HUES64 (cell line): Measurements from ENCODE around the gene PDGFA.
A peak's percentile ranks its signal among the peaks of the same experiment; 100 is the strongest.

ENCODE experiments used
- H3K27ac ChIP-seq: 2 replicates; pipeline ENCODE4 v1.7.0; 2013; ENCODE audit warnings: low read depth, low read length, inconsistent platforms
- H3K27me3 ChIP-seq: 2 replicates; pipeline ENCODE4 v1.6.1; 2013; ENCODE audit warnings: mild to moderate bottlenecking, low read length; ENCODE audit not compliant: insufficient read depth
- H3K36me3 ChIP-seq: 2 replicates; pipeline ENCODE4 v1.6.1; 2013; ENCODE audit warnings: mild to moderate bottlenecking, low read length; ENCODE audit not compliant: insufficient read depth
- H3K4me1 ChIP-seq: 2 replicates; pipeline ENCODE4 v1.6.1; 2013; ENCODE audit warnings: mild to moderate bottlenecking, low read length, moderate library complexity; ENCODE audit not compliant: insufficient read depth
- H3K4me3 ChIP-seq: 2 replicates; pipeline ENCODE4 v1.5.1; 2013; ENCODE audit warnings: mild to moderate bottlenecking, low read length, moderate library complexity
- H3K9ac ChIP-seq: 2 replicates; pipeline ENCODE4 v1.6.1; 2013; ENCODE audit warnings: mild to moderate bottlenecking, low read depth, low read length
- H3K9me3 ChIP-seq: 2 replicates; pipeline ENCODE4 v1.6.1; 2013; ENCODE audit warnings: low read depth, low read length; ENCODE audit not compliant: insufficient read depth
- WGBS: fragments of 150-250, 120-280 bp; methylation state at CpG from one replicate; pipeline ENCODE4 v1.1.7; 2013; ENCODE audit warnings: missing lambda C conversion rate; 5-methylcytosine and 5-hydroxymethylcytosine counted together

PDGFA gene

DNA sequence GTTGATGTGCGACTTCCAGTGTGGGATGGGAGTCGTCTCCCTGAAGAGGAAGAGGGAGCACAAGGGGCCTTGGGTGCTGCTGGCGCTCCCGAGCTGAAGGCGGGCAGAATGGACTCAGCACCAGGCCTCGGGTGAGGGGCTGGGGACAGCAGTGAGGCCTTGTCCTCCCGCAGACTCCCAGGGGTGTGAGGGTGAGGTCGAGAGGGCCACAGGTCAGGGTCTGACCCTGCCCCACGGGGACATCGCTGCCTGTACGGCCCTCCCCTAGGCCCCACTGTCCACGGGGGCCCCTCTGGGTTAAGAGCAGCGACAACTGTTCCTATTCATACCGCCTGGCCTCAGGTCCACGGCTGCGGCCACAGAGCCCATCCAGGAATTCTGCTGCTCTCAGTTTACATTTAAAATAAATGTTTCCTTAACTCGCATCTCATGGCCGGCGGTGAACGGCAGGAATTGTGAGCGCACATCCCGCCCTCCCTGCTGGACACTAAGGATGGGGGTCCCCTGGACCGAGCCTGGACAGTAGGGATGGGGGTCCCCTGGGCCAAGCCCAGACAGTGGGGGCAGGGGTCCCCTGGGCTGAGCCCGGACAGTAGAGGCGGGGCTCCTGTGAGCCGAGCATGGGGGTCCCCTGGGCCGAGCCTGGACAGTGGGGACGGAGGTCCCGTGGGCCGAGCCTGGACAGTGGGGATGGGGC is 61.7 kb downstream of the PDGFA start:
- 92% methylated on average over 30 of the region's 30 CpGs for WGBS
- H3K4me3 ChIP-seq, result no peak overlapping the region
- no peak overlapping the region for H3K27ac ChIP-seq
- no peaks in the 10 kb centered on the region for H3K9me3 ChIP-seq
- H3K4me1 ChIP-seq, result peaks cover 14% of the 10 kb centered on the region
- peaks cover 7% of the 10 kb centered on the region; the same call in 1 of the 2 replicates for H3K27me3 ChIP-seq
- no peaks in the 10 kb centered on the region for H3K36me3 ChIP-seq
- no peak overlapping the region for H3K9ac ChIP-seq

DNA sequence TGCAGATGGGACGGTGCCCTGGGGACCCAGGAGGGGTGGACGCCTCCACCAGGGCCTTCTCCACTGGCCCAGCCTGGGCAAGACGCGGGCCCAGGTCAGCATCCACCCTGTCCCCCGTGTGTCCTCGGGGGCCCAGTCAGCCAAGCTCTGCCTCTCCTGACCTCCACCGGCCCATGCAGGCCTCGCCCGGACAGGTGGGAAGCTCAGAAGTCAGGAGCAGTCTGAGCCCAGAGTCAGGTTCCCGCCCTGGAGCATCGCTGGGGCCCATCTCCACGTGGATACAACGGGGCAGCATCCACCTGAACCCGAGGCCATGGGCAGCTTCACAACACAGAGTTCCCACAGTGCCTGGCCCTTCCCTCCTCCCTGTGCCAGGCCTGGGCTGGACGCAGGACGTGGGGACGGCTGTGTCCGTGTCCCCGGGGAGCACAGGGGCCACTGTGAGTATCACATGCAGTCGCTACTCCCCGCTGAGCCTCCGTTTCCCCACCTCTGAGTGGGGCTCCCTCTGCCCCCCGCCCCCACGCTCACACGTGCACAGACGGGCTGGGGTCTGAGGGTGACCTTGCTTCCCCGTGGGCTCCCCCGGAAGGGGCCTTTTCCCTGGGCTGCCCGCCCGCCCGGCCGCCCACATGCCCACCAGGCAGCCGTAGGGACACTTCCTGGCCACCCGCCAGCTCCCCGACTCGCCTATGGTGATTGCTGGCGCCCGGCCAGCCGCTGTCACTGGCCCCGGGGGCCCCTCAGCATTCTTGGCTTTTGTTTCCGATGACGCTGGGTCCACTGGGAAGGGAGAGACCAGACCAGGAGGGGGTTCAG is 64.3 kb downstream of the PDGFA start:
- WGBS, result 90% methylated on average over 42 of the region's 42 CpGs
- Histone ChIP-seq H3K9me3 (no peaks in the 10 kb centered on the region), H3K4me3 (no peak overlapping the region), H3K27ac (no peak overlapping the region), H3K4me1 (peaks cover 15% of the 10 kb centered on the region), H3K27me3 (peaks cover 27% of the 10 kb centered on the region), H3K9ac (no peak overlapping the region), H3K36me3 (no peaks in the 10 kb centered on the region)

- Histone ChIP-seq H3K9ac (no peak overlapping the region), H3K4me1 (peaks cover 14% of the 10 kb centered on the region), H3K36me3 (no peaks in the 10 kb centered on the region), H3K27me3 (peaks cover 27% of the 10 kb centered on the region), H3K27ac (no peak overlapping the region), H3K4me3 (no peak overlapping the region), H3K9me3 (no peaks in the 10 kb centered on the region)
- WGBS, result 89% methylated on average over 56 of the region's 56 CpGs
Measured at GRCh38 chr7:454356-455109, 65.1 kb downstream of the PDGFA start.

- Histone ChIP-seq H3K27ac (no peak overlapping the region), H3K36me3 (no peaks in the 10 kb centered on the region), H3K4me1 (peaks cover 15% of the 10 kb centered on the region), H3K4me3 (no peak overlapping the region), H3K9ac (no peak overlapping the region), H3K27me3 (peaks cover 27% of the 10 kb centered on the region), H3K9me3 (no peaks in the 10 kb centered on the region)
- WGBS, result 93% methylated on average over 26 of the region's 27 CpGs
Measured at GRCh38 chr7:453597-454306, 65.9 kb downstream of the PDGFA start.

DNA sequence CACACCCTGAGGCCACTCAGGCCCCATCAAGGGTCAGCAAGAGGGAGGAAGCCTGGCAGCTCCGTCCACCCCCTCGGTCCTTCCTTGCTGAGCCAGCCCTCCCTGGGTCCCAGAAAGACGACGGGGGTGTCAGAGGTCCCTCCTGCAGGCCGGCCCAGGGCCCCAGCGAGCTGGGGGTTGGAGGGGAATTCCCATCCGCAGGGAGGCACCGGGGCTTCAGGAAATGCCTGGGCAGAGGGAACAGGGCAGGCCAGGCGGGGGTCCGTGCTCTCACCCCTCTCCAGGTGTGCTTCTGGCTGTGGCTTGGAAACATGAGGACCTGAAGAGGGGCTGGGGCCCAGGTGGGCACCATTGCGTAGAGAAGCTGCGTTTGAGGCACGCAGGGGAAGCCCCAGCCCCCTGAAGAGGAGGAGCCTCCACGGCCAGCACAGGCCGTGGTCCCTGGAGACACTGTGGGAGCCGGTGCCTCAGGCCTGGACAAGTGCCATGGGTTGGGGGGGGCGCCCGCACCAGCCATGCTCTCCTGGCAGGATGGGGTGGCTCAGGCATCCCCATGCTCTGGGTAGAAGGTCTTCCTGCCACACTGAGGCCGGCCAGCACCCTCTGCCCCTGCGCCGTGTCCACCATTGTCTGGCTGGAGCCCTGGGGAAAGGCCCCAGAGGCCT is 66.7 kb downstream of the PDGFA start:
- 47% methylated on average over 21 of the region's 21 CpGs for WGBS
- Histone ChIP-seq H3K4me3 (no peak overlapping the region; the same call in 1 of the 2 replicates), H3K27me3 (peaks cover 27% of the 10 kb centered on the region), H3K36me3 (no peaks in the 10 kb centered on the region), H3K4me1 (peaks cover 15% of the 10 kb centered on the region), H3K27ac (no peak overlapping the region), H3K9me3 (no peaks in the 10 kb centered on the region), H3K9ac (no peak overlapping the region)

GRCh38 chr7:452226-452751 is 67.4 kb downstream of the PDGFA start:
- Histone ChIP-seq H3K9ac (peak overlapping the region; percentile 22; the same call in 1 of the 2 replicates), H3K27me3 (peaks cover 27% of the 10 kb centered on the region), H3K4me3 (peak overlapping the region; percentile 43), H3K36me3 (no peaks in the 10 kb centered on the region), H3K4me1 (peaks cover 15% of the 10 kb centered on the region), H3K9me3 (no peaks in the 10 kb centered on the region), H3K27ac (no peak overlapping the region)
- WGBS, result 10% methylated on average over 30 of the region's 30 CpGs

DNA sequence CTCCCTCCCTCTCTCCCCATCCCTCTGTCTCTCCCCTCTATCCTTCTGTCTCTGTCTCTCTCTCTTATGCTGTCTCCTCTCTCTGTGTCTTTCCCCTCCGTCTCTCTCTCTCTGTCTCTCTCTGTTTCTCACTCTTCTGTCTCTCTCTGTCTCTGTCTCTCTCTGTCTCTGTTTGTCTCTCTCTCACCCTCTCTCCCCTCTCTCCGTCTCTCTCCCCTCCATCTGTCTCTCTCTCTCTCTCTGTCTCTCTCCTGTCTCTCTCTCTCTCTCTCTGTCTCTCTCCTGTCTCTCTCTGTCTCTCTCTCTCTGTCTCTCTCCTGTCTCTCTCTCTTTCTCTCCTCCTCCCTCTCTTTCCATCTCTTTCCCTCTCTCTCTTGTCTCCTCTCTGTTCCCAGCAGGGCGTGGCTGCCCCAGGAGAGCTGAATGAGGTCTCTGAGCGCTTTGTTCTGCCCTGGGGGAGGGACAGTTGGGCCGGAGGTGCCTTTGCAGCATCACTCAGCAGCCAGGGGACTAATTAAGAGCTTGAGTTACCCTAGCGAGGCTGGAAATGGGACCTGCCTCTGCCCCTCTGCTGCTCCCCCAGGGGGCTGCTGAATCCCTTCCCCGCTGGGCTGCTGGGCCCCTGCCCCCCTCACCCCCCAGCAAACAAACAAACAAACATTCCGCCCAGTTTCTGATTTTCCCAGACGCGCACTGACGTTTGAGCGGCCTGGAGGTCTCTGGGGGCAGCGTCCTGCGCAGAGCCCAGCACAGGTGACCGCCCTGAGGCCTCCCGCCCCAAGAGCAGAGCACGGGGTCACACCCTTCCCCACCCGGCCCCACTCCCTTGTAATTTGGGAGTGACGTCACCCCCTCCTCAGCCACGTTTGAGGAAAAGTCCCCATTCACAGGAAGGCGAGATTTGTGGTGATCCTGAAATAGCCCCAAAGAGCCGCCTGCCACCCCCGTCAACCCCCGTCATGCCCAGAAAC is 68.1 kb downstream of the PDGFA start:
- Histone ChIP-seq H3K36me3 (no peaks in the 10 kb centered on the region), H3K9me3 (no peaks in the 10 kb centered on the region), H3K9ac (peak overlapping the region; percentile 22; the same call in 1 of the 2 replicates), H3K4me3 (peak overlapping the region; percentile 43), H3K4me1 (peaks cover 15% of the 10 kb centered on the region), H3K27me3 (peaks cover 27% of the 10 kb centered on the region), H3K27ac (no peak overlapping the region)
- WGBS, result 8% methylated on average over 24 of the region's 24 CpGs

GRCh38 chr7:450741-451140 is 68.9 kb downstream of the PDGFA start:
- Histone ChIP-seq H3K27me3 (peaks cover 27% of the 10 kb centered on the region), H3K4me1 (peaks cover 15% of the 10 kb centered on the region), H3K9me3 (no peaks in the 10 kb centered on the region), H3K9ac (no peak overlapping the region), H3K36me3 (no peaks in the 10 kb centered on the region), H3K27ac (no peak overlapping the region), H3K4me3 (no peak overlapping the region)
- 79% methylated on average over 9 of the region's 10 CpGs for WGBS

- Histone ChIP-seq H3K9me3 (no peaks in the 10 kb centered on the region), H3K27me3 (peaks cover 27% of the 10 kb centered on the region), H3K27ac (no peak overlapping the region), H3K4me1 (peaks cover 15% of the 10 kb centered on the region), H3K4me3 (no peak overlapping the region), H3K36me3 (no peaks in the 10 kb centered on the region), H3K9ac (no peak overlapping the region)
- WGBS, result 93% methylated on average over 11 of the region's 11 CpGs
Measured at GRCh38 chr7:450036-450435, 69.6 kb downstream of the PDGFA start.
